ENCODE measurements around the gene NFIC.

GRCh38 chr19:3365836-3366752 is at the start of gene NFIC:
- TF ChIP-seq YY1 (IDR thresholded peaks at IDR 0.05; ENCODE audit: insufficient read depth, insufficient read length) (no peak), ZNF274 (IDR thresholded peaks at IDR 0.05; ENCODE audit: low read depth, low read length) (no peak), SUZ12 (IDR thresholded peaks at IDR 0.05; ENCODE audit: extremely low read depth, insufficient read depth, insufficient read length) (no peak)
